KOPT-K1 (cell line): ENCODE measurements around the gene CAPZB.

ENCODE experiments used
- H3K27ac ChIP-seq: fragments of 200-600 bp; sonication (generic); 2 replicates; pipeline ENCODE4 v1.5.1; 2016; ENCODE audit warnings: antibody characterized with exemption, mild to moderate bottlenecking, low read depth, low read length; ENCODE audit not compliant: poor library complexity, severe bottlenecking
- H3K36me3 ChIP-seq: fragments of 200-600 bp; sonication (generic); 2 replicates; pipeline ENCODE4 v1.5.1; 2017; ENCODE audit warnings: antibody characterized with exemption, mild to moderate bottlenecking, low read length, moderate library complexity; ENCODE audit not compliant: insufficient read depth
- H3K9me3 ChIP-seq: fragments of 200-600 bp; sonication (generic); 2 replicates; pipeline ENCODE4 v1.5.1; 2017; ENCODE audit warnings: antibody characterized with exemption, low read length, mild to moderate bottlenecking; ENCODE audit not compliant: insufficient read depth, poor library complexity, severe bottlenecking

Gene CAPZB

DNA sequence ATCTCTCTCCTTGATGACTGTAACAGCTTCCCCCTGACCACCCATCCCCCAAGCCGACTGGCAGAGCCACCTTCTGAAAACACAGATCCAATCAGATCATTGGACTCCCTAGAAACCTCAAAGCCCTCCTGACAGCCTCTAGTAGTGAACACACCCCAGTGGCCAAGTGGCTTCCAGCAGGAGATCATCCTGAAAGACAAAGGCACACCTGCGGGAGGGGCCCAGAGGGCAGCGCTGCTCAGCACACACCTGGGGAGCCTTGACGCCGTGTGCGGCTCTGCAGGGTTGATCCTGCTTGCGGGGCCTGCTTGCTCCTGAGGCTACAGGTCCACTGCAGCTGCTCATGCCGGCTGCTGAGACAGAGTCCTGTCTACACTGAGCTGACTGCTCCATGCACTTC, 131.7 kb downstream of the CAPZB start:
- Histone ChIP-seq H3K36me3 (peaks cover 86% of the 10 kb centered on the region), H3K27ac (no peak overlapping the region), H3K9me3 (no peaks in the 10 kb centered on the region)

DNA sequence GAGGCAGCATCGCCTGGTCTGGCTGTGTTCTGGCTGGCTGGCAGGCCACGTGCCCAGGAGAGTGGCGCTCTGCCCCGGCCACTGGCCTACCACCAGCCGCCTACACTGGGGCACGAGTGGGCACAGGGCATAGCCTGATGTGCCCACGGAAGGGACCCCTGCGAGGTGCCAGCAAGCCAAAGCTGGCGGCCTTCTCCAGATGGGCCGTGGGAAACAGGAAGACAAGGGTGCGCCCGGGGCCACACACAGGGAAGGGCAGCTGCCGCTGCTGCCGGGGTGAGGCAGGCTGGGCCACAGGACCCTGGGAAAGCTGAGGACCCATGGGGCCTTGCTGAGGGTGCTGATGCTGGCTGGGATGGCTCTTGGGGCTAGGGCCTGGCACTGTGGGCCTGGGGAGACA, 132.5 kb downstream of the CAPZB start:
- Histone ChIP-seq H3K36me3 (peaks cover 90% of the 10 kb centered on the region), H3K27ac (no peak overlapping the region), H3K9me3 (no peaks in the 10 kb centered on the region)

DNA sequence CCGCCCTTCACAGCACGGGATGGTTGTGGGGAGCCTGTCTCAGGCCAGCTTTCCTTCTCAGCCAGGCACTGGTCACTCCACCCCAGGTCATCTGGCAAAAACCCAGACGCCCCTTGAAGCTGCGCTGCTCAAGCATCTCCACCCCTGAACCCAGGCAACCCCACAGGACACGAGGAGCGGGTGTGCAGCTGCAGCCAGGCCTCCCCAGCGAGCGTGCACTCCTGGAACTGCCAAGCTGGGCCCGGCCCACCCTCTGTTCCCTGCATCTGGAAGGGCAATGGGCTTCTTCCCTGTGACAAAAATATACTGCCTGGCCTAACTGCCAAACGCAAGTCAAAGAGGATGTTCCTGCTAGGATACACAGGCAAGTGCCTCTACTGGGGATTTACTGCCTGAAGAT, 133.5 kb downstream of the CAPZB start:
- H3K36me3 ChIP-seq, result peaks cover 81% of the 10 kb centered on the region
- H3K9me3 ChIP-seq, result no peaks in the 10 kb centered on the region
- no peak overlapping the region for H3K27ac ChIP-seq

DNA sequence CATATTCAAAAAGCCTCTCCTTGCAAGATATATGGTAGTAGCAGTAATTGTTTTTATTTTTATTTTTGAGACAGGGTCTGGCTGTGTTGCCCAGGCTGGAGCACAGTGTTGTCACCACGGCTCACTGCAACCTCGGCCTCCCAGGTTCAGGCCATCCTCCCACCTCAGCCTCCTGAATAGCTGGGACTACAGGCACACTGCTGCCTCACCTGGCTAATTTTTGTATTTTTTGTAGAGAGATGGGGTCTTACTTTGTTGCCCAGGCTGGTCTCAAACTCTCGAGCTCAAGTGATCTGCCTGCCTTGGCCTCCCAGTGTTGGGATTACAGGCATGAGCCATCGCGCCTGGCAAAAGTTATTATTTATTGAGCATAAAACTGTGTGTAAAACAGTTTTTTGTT, 134.8 kb downstream of the CAPZB start:
- no peak overlapping the region for H3K27ac ChIP-seq
- H3K36me3 ChIP-seq, result peaks cover 72% of the 10 kb centered on the region
- H3K9me3 ChIP-seq, result no peaks in the 10 kb centered on the region

DNA sequence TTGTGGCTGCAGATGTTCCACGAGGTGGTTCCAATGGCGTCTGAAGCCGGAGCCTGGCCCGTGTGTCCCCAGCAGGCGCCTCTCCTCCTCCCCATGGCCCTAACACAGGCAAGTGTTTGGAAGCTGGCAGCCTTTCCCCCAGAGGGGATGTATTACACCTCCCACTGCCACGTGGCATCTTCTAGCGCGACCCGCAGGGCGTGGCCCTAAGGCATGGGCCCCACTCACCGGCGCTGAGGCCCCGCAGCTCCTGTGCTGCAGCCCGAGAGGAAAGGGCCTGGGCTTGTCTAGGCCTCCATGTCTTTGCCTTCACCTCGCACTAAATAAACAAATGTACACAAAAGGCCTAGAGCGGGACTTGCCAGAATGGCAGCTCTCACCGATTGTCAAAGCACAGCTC, 135.3 kb downstream of the CAPZB start:
- peaks cover 72% of the 10 kb centered on the region for H3K36me3 ChIP-seq
- H3K9me3 ChIP-seq, result no peaks in the 10 kb centered on the region
- no peak overlapping the region for H3K27ac ChIP-seq

DNA sequence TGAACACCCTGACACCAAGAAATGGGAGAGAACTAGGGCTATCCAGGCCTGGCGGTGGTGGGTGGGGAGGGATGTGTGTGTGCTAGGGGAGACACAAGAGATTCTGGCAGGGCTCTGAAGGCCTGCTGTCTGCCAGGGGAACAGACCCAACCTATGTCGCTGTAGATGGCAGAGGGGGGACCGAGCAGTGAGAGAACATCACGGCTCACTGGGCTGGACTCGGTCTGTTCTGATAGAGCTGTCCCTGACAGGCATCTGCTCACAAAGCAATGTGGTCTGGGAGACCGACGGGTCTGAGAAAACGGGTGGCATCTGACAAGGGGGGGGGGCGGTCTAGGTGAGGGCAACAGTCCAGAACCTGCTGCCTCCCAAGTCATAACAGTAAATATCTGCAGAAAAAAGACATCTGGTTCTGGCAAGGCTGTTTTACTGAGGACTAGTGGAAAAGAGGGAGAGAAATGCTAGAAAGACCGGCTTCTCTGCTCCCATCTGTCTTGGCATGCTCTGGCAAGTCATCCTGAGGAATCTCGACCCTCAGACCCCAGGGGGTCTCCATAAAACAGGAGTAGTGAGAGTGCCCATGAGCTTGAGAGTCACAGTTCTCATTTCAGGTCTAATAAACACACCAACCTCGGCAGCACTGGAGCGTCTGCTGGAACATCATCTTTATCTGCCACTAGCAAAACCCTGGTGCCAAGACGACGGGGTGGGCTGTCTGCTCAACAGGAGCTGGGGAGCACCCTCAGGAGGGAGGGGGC, 136.7 kb downstream of the CAPZB start:
- H3K36me3 ChIP-seq, result peaks cover 72% of the 10 kb centered on the region

DNA sequence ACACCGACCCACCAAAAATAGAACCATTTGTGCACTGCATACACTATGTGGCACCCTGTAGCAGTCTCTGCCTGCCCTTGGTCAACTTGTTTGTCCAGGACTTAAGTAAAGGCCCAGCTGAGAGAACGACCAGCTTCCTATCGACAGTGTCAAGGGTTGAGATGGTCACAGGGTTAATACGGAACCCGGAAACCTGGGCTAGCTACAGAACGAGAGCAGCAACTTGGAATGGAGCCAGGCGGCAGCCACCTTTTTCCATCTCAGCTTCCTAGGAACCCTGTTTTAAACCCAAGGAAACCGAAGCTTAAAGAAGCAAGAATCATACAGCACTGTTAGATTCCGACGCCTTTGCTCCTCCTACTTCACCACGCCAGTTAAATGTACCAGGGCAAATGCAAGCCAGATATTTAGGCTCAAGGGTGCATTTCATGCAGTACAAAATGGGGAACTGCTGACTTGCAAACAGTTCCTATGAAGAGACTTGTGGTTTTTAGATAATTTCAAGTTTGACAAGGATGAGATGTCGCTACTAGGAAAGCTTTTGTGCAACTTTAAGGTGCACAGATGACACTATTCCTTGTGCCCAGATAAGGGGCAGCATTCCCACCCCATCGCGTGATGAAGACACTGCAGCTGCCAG, 137.7 kb downstream of the CAPZB start:
- H3K36me3 ChIP-seq, result peaks cover 72% of the 10 kb centered on the region
- H3K9me3 ChIP-seq, result no peaks in the 10 kb centered on the region
- H3K27ac ChIP-seq, result no peak overlapping the region

More for the DNA sequence above, 136.7 kb downstream of the CAPZB start:
- Histone ChIP-seq H3K9me3 (no peaks in the 10 kb centered on the region), H3K27ac (no peak overlapping the region)

DNA sequence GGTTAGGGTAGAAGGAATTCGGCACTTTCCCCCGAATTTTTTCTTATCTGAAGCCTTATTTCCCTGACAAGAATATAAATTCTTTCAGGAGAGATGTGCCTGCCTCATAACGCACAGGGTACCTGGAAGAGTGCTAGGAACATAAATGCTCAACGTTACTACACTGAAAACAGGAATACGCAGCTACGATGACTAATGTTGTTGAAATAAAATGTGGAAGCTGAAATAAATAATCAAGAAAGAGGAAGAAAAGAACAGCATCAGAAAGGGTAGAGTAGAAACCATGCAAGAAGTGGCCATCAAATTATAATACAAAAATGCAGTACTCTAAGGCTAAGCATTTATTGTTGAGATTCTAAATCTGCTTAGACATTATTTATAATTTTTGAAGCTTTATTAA, 139.3 kb downstream of the CAPZB start:
- no peak overlapping the region for H3K27ac ChIP-seq
- no peaks in the 10 kb centered on the region for H3K9me3 ChIP-seq
- H3K36me3 ChIP-seq, result peaks cover 69% of the 10 kb centered on the region

DNA sequence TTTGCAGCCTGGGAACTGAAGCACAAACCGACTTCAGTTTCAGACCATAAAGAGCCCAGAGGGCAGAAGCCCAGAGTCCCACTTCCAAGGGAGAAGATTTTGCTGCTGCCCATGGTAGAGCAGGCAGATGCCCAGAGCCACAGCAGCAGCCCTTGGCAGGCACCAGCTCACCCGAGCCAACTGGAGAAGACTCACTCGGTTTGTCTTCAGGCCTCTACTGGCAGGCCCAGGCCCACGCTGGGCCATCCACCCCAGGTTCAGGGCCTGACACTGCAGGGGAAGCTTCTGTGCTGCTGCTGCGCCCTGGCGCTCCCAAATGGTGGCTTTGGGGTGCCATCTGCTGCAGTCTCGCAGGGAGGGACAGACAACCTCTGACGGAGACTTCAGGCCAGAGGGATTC, 139.9 kb downstream of the CAPZB start:
- Histone ChIP-seq H3K27ac (no peak overlapping the region), H3K9me3 (no peaks in the 10 kb centered on the region), H3K36me3 (peaks cover 73% of the 10 kb centered on the region)

DNA sequence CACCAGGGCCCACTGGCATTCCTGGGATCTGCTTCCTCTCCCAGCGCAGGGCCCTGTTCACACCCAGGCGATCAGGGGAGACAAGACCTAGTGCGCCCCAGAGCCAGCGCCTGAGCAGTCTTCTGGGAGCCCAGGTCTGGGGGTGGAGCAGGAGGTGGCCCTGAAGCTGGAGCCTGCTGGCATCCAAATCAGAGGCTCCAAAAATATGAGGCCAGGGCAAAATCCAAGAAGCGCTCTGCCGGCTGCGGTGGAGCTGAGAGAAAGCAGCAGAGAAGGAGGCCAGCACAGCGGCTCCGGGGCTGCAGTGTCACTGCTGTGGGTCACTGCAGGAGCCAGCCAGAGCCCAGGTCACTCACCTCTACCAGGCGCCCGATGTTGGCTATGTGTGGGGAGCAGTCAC, 140.5 kb downstream of the CAPZB start:
- Histone ChIP-seq H3K27ac (no peak overlapping the region), H3K9me3 (no peaks in the 10 kb centered on the region), H3K36me3 (peaks cover 72% of the 10 kb centered on the region)

DNA sequence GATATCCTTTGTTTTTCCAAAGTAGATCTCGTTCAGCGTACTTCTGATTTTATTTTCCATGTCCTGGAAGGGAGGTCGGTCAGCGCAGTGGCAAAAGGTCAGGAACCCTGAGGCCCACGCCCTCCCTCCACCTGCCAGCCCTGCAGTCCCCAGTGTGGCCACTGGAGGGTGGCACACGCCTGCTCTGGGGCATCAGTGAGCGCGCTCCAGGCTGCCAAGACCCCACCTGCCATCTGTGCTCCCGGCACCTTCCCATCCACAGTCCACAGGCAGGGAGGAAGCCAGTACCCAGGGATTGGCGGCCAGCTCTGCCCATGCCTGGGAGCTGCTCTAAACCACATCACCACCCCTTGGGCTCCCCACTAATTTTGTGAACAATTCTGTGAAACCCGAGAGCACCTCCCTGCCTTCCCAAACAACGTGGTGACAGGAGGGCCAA, 140.9 kb downstream of the CAPZB start:
- no peaks in the 10 kb centered on the region for H3K9me3 ChIP-seq
- peaks cover 72% of the 10 kb centered on the region for H3K36me3 ChIP-seq
- H3K27ac ChIP-seq, result no peak overlapping the region

DNA sequence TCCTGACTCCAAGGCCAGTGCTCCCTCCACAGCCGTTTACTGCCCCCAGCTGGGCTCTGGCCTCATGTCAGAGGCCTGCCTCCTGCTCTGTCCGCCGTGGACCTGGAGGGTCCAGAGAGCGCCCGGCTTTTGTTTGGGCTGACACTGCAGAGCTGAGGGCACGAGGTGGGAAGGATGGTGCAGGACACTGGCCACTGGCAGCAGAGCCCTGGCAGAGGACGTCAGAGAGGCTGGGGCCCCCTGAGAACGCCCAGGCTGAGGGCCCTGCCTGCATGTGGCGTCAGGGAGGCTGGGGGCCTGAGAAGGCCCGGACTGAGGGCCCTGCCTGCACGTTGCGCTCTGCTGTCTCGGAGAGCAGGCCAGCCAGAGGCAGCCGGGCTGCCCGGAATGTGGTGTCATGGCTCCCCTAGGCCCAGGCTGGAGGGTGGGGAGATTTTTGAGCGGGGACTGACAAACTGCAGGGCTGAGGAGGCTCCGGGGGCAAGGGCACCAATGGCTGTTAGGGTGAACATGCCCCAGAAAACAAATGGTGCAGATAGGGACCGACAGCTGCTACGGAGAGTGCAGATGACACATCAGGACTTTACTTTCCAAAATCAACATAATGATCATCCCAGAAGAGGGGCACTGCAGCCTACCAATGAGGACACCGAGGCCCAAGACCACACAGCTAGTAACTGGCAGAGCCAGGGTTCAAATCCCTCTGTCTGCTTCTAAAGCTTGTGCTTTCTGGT, 141.6 kb downstream of the CAPZB start:
- Histone ChIP-seq H3K27ac (no peak overlapping the region), H3K36me3 (peaks cover 70% of the 10 kb centered on the region), H3K9me3 (no peaks in the 10 kb centered on the region)

DNA sequence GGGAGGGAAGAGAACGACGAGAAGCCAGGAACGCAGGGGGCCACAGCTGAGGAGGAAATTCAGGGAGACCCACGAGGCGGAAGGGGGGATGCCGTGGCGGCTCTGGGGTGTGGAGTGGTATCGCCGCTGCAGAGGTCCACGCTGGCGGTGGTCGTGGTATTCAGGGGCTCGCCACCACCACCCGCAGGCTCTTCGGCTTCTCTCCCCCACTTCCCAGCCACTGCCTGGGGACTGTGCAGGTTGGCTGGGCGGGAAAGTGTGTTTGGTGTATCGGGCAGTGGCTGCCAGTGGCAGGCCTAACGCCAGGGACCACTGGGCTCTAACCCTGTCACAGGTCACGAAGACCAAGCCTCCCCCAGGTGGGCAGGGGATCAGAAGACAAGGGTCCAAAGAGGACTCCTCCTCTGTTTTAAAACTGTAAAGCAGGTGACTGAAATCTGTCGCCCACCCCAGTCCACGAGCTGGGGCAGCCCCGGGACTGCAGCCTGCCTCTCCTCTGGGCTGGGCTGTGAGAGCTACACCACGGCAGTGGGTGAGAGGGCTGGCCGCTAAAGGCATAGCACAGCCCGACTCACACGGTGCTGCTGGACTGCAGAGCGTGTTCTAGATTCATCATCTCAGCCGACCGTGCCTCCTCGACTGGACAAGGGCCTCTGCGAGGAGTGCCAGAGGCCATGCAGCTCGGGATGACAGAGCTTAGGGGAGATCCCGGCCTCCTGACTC, 142.3 kb downstream of the CAPZB start:
- peaks cover 69% of the 10 kb centered on the region for H3K36me3 ChIP-seq
- H3K27ac ChIP-seq, result no peak overlapping the region
- no peaks in the 10 kb centered on the region for H3K9me3 ChIP-seq

DNA sequence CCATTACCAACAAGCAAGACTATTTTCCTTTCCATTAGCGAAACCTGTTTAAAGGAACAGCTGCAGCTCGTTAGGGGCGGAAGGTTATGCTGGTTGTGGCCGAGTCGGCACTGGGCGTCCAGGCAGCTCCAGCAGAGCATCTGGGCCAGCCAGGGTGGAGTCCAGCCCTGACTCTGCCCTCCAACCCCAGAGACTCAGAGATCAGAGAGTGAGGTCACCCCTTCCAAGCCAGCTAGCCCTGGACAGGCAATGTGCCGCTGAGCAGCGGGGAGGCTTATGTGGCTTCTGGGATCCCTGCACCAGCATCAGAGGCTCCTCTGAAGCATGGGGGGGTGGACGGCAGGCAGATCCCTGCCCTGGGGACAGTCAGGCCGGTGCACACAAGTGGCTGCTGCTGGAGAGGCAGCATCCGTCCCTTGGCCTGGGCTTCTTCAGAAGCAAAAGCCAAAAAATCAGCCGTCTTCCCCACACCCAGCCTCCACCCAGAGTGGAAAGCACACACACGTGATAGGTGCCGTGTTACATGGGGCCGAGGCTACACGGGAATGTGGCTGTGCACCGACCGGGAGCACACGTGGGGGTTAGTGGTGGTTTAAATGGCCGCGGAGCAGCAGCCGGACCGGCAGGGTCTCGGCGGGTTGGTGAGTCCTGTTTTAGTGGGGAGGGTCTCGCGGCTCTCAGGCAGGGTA, 143.1 kb downstream of the CAPZB start:
- no peak overlapping the region for H3K27ac ChIP-seq
- peaks cover 69% of the 10 kb centered on the region for H3K36me3 ChIP-seq
- H3K9me3 ChIP-seq, result no peaks in the 10 kb centered on the region
